Loucy (cell line): ENCODE results near the gene PNPLA7.
"Not testable (repeated sequence)": the region's sequence is repeated elsewhere in the genome, so short reads cannot be mapped to it uniquely, and the experiment has no call there.

Source experiments
- H2AFZ ChIP-seq: fragments of 200-600 bp; sonication (generic); 2 replicates; pipeline ENCODE4 v1.6.0; 2016; ENCODE audit warnings: antibody characterized with exemption, mild to moderate bottlenecking, low read length, moderate library complexity
- H3F3A ChIP-seq: fragments of 200-600 bp; 2 replicates; pipeline ENCODE4 v1.6.0; 2016; ENCODE audit warnings: antibody characterized with exemption, low read depth, mild to moderate bottlenecking
- H3K27me3 ChIP-seq: fragments of 200-600 bp; sonication (generic); 2 replicates; pipeline ENCODE4 v1.6.1; 2014; ENCODE audit warnings: low read length, mild to moderate bottlenecking; ENCODE audit not compliant: insufficient read depth, poor library complexity, severe bottlenecking
- H3K36me3 ChIP-seq: fragments of 200-600 bp; sonication (generic); 2 replicates; pipeline ENCODE4 v1.6.1; 2016; ENCODE audit warnings: low read length; ENCODE audit not compliant: insufficient read depth
- H3K4me1 ChIP-seq: fragments of 200-600 bp; sonication (generic); 2 replicates; pipeline ENCODE4 v1.5.1; 2014; ENCODE audit warnings: low read length, mild to moderate bottlenecking; ENCODE audit not compliant: insufficient read depth, poor library complexity, severe bottlenecking
- H3K4me2 ChIP-seq: fragments of 200-600 bp; sonication (generic); 2 replicates; pipeline ENCODE4 v1.6.0; 2014; ENCODE audit warnings: antibody characterized with exemption, low read length, low read depth, mild to moderate bottlenecking; ENCODE audit not compliant: poor library complexity, severe bottlenecking
- H3K4me3 ChIP-seq: fragments of 200-600 bp; sonication (generic); 2 replicates; pipeline ENCODE4 v1.5.1; 2014; ENCODE audit warnings: low read length, mild to moderate bottlenecking, mixed read lengths; ENCODE audit not compliant: poor library complexity, severe bottlenecking
- H3K79me2 ChIP-seq: fragments of 200-600 bp; sonication (generic); 2 replicates; pipeline ENCODE4 v1.6.1; 2014; ENCODE audit warnings: low read length; ENCODE audit not compliant: insufficient read depth
- H3K9ac ChIP-seq: fragments of 200-600 bp; sonication (generic); 2 replicates; pipeline ENCODE4 v1.6.0; 2014; ENCODE audit warnings: mild to moderate bottlenecking, low read depth, low read length, moderate library complexity; ENCODE audit not compliant: poor library complexity, severe bottlenecking
- H3K9me2 ChIP-seq: fragments of 200-600 bp; sonication (generic); replicated peaks from 2 replicates; pipeline ENCODE4 v1.6.1; 2016; ENCODE audit warnings: low read depth, low read length, mixed read lengths
- H3K9me3 ChIP-seq: fragments of 200-600 bp; sonication (generic); 2 replicates; pipeline ENCODE4 v1.6.1; 2014; ENCODE audit warnings: mild to moderate bottlenecking, antibody characterized with exemption, low read length, low read depth; ENCODE audit not compliant: insufficient read depth
- H4K20me1 ChIP-seq: fragments of 200-600 bp; sonication (generic); 2 replicates; pipeline ENCODE4 v1.6.0; 2014; ENCODE audit warnings: antibody characterized with exemption, low read length, mild to moderate bottlenecking; ENCODE audit not compliant: insufficient read depth, poor library complexity, severe bottlenecking
- CTCF ChIP-seq: fragments of 200-600 bp; sonication (generic); conservative IDR thresholded peaks from 2 replicates; pipeline ENCODE4 v1.5.1; 2014; ENCODE audit warnings: mild to moderate bottlenecking, antibody characterized with exemption, low read length
- EZH2phosphoT487 ChIP-seq: fragments of 200-600 bp; IDR thresholded peaks from 2 replicates; pipeline ENCODE4 v1.6.1; 2018; ENCODE audit warnings: antibody characterized with exemption, mild to moderate bottlenecking, moderate library complexity, borderline replicate concordance

The PNPLA7 gene

GRCh38 chr9:137538058-137538457 is 12.1 kb downstream of the PNPLA7 start:
- Histone ChIP-seq H3K27me3 (no peaks in the 10 kb centered on the region), H4K20me1 (no peaks in the 10 kb centered on the region), H3K9me3 (no peaks in the 10 kb centered on the region), H2AFZ (no peak overlapping the region), H3K36me3 (no peaks in the 10 kb centered on the region), H3K79me2 (no peaks in the 10 kb centered on the region), H3K9ac (no peak overlapping the region), H3K9me2 (no peaks in the 10 kb centered on the region), H3F3A (peaks cover 14% of the 10 kb centered on the region), H3K4me2 (no peak overlapping the region), H3K4me3 (no peak overlapping the region), H3K4me1 (peaks cover 48% of the 10 kb centered on the region)
- TF ChIP-seq EZH2phosphoT487 (no peak), CTCF (no peak)

- not testable (repeated sequence) for H2AFZ ChIP-seq, H3K9ac ChIP-seq, H3K27me3 ChIP-seq, H3K36me3 ChIP-seq, H4K20me1 ChIP-seq, H3K9me2 ChIP-seq, H3K79me2 ChIP-seq, H3K9me3 ChIP-seq
- H3F3A ChIP-seq, result peaks cover 14% of the 10 kb centered on the region
- peak overlapping the region; percentile 35 for H3K4me3 ChIP-seq
- H3K4me1 ChIP-seq, result peaks cover 41% of the 10 kb centered on the region
- peak overlapping the region; percentile 60 for H3K4me2 ChIP-seq
Observed at GRCh38 chr9:137536594-137537131, 13.5 kb downstream of the PNPLA7 start.

GRCh38 chr9:137535120-137535428 is 15.1 kb downstream of the PNPLA7 start:
- peak overlapping the region; percentile 70 for H3K9ac ChIP-seq
- no peaks in the 10 kb centered on the region for H3K79me2 ChIP-seq
- H3K27me3 ChIP-seq, result no peaks in the 10 kb centered on the region
- H2AFZ ChIP-seq, result peak overlapping the region; percentile 83; the same call in 1 of the 2 replicates
- H4K20me1 ChIP-seq, result no peaks in the 10 kb centered on the region
- H3K36me3 ChIP-seq, result no peaks in the 10 kb centered on the region
- no peak overlapping the region for H3K4me3 ChIP-seq
- H3K4me1 ChIP-seq, result peaks cover 39% of the 10 kb centered on the region
- H3K9me2 ChIP-seq, result no peaks in the 10 kb centered on the region
- H3K9me3 ChIP-seq, result no peaks in the 10 kb centered on the region
- TF ChIP-seq CTCF, result no peak
- no peak for TF ChIP-seq EZH2phosphoT487
- peaks cover 14% of the 10 kb centered on the region for H3F3A ChIP-seq
- peak overlapping the region; percentile 67 for H3K4me2 ChIP-seq

- Histone ChIP-seq H3K4me2 (peak overlapping the region; percentile 67), H3K4me3 (no peak overlapping the region), H3K9ac (peak overlapping the region; percentile 70)
Observed at GRCh38 chr9:137534256-137535119, 15.7 kb downstream of the PNPLA7 start.

More at GRCh38 chr9:137534256-137535119, 15.7 kb downstream of the PNPLA7 start:
- Histone ChIP-seq H3F3A (peaks cover 14% of the 10 kb centered on the region), H3K36me3 (no peaks in the 10 kb centered on the region), H4K20me1 (no peaks in the 10 kb centered on the region), H3K9me3 (no peaks in the 10 kb centered on the region), H3K4me1 (peaks cover 38% of the 10 kb centered on the region), H3K9me2 (no peaks in the 10 kb centered on the region), H3K79me2 (no peaks in the 10 kb centered on the region), H2AFZ (peak overlapping the region; percentile 83), H3K27me3 (no peaks in the 10 kb centered on the region)
- peak; percentile 76 for TF ChIP-seq CTCF
- no peak for TF ChIP-seq EZH2phosphoT487
